Hepatocyte (in vitro differentiated cells): ENCODE data around the gene MAFF.

ENCODE experiments used
- EZH2 ChIP-seq: fragments of 200-600 bp; sonication (generic); IDR thresholded peaks from 2 replicates; pipeline ENCODE4 v1.6.1; 2016; ENCODE audit warnings: antibody characterized with exemption, mild to moderate bottlenecking, borderline replicate concordance
- EZH2phosphoT487 ChIP-seq: fragments of 200-600 bp; sonication (generic); IDR thresholded peaks from one replicate; pipeline ENCODE4 v1.6.1; 2018; ENCODE audit warnings: antibody characterized with exemption, mild to moderate bottlenecking, low read depth, moderate library complexity; ENCODE audit not compliant: unreplicated experiment, severe bottlenecking
- TF ChIP-seq, protein P1 (sequence below): fragments of 200-600 bp; sonication (generic); IDR thresholded peaks from 2 replicates; pipeline ENCODE4 v1.5.1; 2016; ENCODE audit warnings: antibody characterized with exemption, mild to moderate bottlenecking; ENCODE audit not compliant: poor library complexity

DNA sequence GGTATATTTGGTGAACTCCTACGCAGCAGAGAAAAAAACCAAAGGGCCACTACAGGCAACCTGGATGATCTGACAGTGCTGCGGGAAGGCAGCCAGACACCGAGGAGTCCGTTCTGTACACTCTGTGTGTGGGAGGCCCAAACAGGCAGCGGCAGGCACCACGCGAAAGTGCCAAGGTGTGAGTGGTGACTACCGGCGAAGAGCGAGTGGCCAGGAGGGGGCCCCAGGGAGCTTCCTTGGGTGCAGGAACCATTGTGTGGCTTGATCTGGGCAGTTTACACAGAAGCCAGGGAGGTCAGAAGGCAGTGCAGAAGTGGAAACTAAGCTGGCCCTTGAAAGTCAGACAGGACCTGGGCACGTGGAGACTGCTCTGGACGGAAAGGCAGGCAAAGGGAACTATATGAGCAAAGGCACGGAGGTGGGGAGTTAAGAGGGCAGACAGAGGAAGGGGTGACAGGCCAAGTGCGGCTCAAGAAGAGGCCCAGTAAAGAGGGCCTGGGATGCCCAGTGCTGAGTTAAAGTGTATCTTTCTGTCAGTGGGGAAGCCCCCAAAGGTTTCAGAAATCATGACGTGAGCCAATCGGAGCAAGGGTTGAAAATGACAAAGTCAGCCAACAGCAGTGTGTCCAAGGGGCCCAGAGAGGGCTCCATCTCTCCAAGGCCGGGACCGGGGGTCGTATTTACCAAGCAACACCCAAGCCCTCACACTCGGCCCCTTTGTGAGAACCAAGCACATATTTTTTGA, 60.4 kb downstream of the MAFF start:
- TF ChIP-seq, protein P1, sequence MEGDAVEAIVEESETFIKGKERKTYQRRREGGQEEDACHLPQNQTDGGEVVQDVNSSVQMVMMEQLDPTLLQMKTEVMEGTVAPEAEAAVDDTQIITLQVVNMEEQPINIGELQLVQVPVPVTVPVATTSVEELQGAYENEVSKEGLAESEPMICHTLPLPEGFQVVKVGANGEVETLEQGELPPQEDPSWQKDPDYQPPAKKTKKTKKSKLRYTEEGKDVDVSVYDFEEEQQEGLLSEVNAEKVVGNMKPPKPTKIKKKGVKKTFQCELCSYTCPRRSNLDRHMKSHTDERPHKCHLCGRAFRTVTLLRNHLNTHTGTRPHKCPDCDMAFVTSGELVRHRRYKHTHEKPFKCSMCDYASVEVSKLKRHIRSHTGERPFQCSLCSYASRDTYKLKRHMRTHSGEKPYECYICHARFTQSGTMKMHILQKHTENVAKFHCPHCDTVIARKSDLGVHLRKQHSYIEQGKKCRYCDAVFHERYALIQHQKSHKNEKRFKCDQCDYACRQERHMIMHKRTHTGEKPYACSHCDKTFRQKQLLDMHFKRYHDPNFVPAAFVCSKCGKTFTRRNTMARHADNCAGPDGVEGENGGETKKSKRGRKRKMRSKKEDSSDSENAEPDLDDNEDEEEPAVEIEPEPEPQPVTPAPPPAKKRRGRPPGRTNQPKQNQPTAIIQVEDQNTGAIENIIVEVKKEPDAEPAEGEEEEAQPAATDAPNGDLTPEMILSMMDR, result peak; percentile 39
- TF ChIP-seq EZH2 (no peak), EZH2phosphoT487 (no peak)
